ENCODE measurements around the gene CCDC142.

CCDC142 gene

DNA sequence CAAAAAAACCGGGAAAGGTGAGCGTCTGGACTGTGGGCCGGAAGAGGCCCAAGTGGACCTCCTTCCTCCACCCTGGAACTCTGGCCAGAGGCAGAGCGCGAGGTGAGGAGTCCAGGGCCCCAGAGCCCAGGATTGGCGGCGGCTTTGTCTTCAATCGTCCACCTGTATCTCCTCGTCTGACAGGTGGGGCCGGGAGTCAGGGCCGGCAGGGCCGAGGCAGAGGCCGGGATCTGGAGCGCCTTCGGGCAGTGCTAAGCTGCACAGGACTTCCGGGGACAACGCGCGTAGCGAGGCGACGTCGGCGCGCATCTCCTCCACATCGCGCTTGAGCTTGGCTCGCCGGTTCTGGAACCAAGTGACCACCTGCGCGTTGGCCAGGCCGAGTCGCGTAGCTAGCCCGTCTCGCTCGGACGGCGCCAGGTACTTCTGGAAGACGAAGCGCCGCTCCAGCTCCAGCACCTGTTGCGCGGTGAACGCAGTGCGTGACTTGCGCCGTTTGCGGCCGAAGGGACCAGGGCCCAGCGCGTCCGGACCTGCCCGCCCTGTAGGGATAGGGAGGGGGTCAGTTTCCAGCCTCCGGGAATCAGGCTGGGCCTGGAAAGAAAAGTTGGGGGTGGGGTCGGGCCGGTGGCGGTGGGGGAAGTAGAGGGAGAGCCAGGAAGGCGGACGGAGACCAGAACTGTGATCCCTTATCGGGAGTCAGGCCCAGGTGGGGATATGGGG lies 15.1 kb upstream of the CCDC142 start:
- no peak overlapping the region for H4K91ac ChIP-seq (ENCODE audit: low read length)
- H3K36me3 ChIP-seq (ENCODE audit: control insufficient read depth in 1 of 2, insufficient read depth in 2 of 2, low read depth in 1 of 2, low read length in 2 of 2): peaks cover 8 to 17% of the 10 kb centered on the region in 2 experiments
- H3K4me3 ChIP-seq (ENCODE audit: insufficient read depth in 1 of 2, low read depth in 1 of 2, low read length in 2 of 2): peak overlapping the region; percentile 20 to 77
- H3K27ac ChIP-seq (ENCODE audit: low read length, poor library complexity, severe bottlenecking): no peak overlapping the region
- H2BK120ac ChIP-seq (ENCODE audit: low read depth, low read length): no peak overlapping the region
- H2BK5ac ChIP-seq (ENCODE audit: low read depth, low read length, poor library complexity, severe bottlenecking): no peak overlapping the region
- peaks cover 2% of the 10 kb centered on the region for H3K79me1 ChIP-seq (replicated peaks; ENCODE audit: low read length, poor library complexity, severe bottlenecking)
- H4K8ac ChIP-seq (ENCODE audit: low read length): no peak overlapping the region
- H3K4me1 ChIP-seq (ENCODE audit: control insufficient read depth, insufficient read depth, low read depth, low read length): peaks cover 36% of the 10 kb centered on the region
- no peak overlapping the region for H3K14ac ChIP-seq (ENCODE audit: low read length in 2 of 2)
- H2BK12ac ChIP-seq (ENCODE audit: low read length in 2 of 2): no peak overlapping the region
- no peak overlapping the region for H2AFZ ChIP-seq (ENCODE audit: low read depth, low read length)
- H3K9ac ChIP-seq (ENCODE audit: low read length): peak overlapping the region; percentile 77
- WGBS: 4% methylated on average over 61 of the region's 61 CpGs
- H2AK5ac ChIP-seq (ENCODE audit: low read length, severe bottlenecking): no peak overlapping the region
- H3K9me3 ChIP-seq (ENCODE audit: control insufficient read depth, low read length): no peaks in the 10 kb centered on the region
- peaks cover 0 to 55% of the 10 kb centered on the region in 2 experiments for H3K27me3 ChIP-seq (ENCODE audit: control insufficient read depth in 1 of 2, insufficient read depth in 1 of 2, low read length in 2 of 2)
- DNase-seq: peak; percentile 17
- peak overlapping the region in 1 of 2 experiments; percentile 28 for H3K18ac ChIP-seq (ENCODE audit: low read depth in 1 of 2, low read length in 2 of 2)
- no peak overlapping the region for H3K4ac ChIP-seq (ENCODE audit: low read depth in 1 of 2, low read length in 2 of 2)
- H2BK15ac ChIP-seq (ENCODE audit: low read depth, poor library complexity, severe bottlenecking): no peak overlapping the region
- peak overlapping the region in 1 of 2 experiments; percentile 76 for H3K23ac ChIP-seq (ENCODE audit: low read length in 2 of 2)
- peak overlapping the region; percentile 75 for H3K4me2 ChIP-seq (ENCODE audit: low read length, poor library complexity, severe bottlenecking)

DNA sequence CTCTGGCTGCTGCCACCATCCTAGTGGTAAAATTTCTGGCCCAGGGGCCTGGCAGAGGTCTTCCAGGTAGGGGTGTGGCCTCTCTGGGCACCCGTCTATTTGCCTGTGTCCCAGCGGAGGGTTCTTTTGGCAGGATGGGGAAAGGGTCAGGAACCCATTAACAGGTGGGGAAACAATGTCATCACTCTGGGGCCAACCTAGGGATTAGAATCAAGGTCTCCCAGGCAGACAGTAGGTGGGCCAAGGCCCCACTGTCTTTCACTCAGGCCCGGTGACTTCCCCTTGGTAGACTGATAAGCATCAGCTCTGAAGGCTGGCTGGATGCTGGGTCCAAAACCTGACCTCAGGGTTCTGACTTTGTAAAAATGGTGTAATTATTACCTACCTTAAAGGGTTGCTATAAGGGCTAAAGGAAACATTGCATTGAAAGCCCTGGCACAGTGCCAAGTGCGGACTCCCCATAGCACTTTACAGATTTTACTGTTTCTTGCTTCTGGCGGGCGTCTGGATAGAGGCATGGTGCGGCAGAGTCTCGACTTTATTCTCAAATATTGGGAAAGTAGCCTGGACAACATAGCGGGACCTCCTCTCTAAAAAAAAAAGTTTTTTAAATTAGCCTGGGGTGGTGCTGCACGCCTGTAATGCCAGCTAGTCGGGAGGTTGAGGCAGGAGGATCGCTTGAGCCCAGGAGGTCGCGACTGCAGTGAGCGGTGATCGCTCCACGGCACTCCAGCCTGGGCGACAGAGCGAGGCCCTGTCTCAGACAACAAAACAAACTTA lies 14.4 kb upstream of the CCDC142 start:
- no peak overlapping the region for H3K4me2 ChIP-seq (ENCODE audit: low read length, poor library complexity, severe bottlenecking)
- no peak overlapping the region for H3K4ac ChIP-seq (ENCODE audit: low read depth in 1 of 2, low read length in 2 of 2)
- H2BK5ac ChIP-seq (ENCODE audit: low read depth, low read length, poor library complexity, severe bottlenecking): no peak overlapping the region
- no peak overlapping the region for H2BK120ac ChIP-seq (ENCODE audit: low read depth, low read length)
- H3K4me3 ChIP-seq (ENCODE audit: insufficient read depth in 1 of 2, low read depth in 1 of 2, low read length in 2 of 2): peak overlapping the region in 1 of 2 experiments; percentile 77
- peak overlapping the region; percentile 77 for H3K9ac ChIP-seq (ENCODE audit: low read length)
- no peak overlapping the region for H3K27ac ChIP-seq (ENCODE audit: low read length, poor library complexity, severe bottlenecking)
- H3K79me1 ChIP-seq (replicated peaks; ENCODE audit: low read length, poor library complexity, severe bottlenecking): no peaks in the 10 kb centered on the region
- no peak for DNase-seq
- peaks cover 16 to 25% of the 10 kb centered on the region in 2 experiments for H3K36me3 ChIP-seq (ENCODE audit: control insufficient read depth in 1 of 2, insufficient read depth in 2 of 2, low read depth in 1 of 2, low read length in 2 of 2)
- H3K14ac ChIP-seq (ENCODE audit: low read length in 2 of 2): no peak overlapping the region
- H3K18ac ChIP-seq (ENCODE audit: low read depth in 1 of 2, low read length in 2 of 2): no peak overlapping the region
- peaks cover 0 to 53% of the 10 kb centered on the region in 2 experiments for H3K27me3 ChIP-seq (ENCODE audit: control insufficient read depth in 1 of 2, insufficient read depth in 1 of 2, low read length in 2 of 2)
- WGBS: 73% methylated on average over 16 of the region's 19 CpGs
- no peaks in the 10 kb centered on the region for H3K9me3 ChIP-seq (ENCODE audit: control insufficient read depth, low read length)
- H4K8ac ChIP-seq (ENCODE audit: low read length): no peak overlapping the region
- H2BK12ac ChIP-seq (ENCODE audit: low read length in 2 of 2): no peak overlapping the region
- H4K91ac ChIP-seq (ENCODE audit: low read length): no peak overlapping the region
- H2AFZ ChIP-seq (ENCODE audit: low read depth, low read length): no peak overlapping the region
- no peak overlapping the region for H2BK15ac ChIP-seq (ENCODE audit: low read depth, poor library complexity, severe bottlenecking)
- H3K4me1 ChIP-seq (ENCODE audit: control insufficient read depth, insufficient read depth, low read depth, low read length): peaks cover 29% of the 10 kb centered on the region
- no peak overlapping the region for H3K23ac ChIP-seq (ENCODE audit: low read length in 2 of 2)
- no peak overlapping the region for H2AK5ac ChIP-seq (ENCODE audit: low read length, severe bottlenecking)

DNA sequence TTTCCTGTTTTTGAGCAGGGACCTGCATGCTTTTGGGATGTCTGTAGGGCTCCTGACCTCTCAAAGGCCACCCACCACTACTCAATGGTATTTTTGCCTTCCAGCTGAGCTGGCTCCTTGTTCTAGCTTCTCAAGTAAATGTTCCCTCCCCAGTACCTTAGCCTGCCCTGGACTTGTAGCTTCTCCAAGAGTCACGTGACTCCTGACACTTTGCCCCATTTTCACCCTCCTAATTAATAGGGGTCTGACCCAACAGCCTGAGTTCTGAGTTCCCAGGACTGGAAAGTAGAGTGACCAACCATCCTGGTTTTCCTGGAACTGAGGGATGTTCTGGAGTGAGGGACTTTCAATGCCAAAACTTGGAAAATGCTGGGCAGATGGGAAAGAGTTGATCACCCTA lies 12.6 kb upstream of the CCDC142 start:
- H3K36me3 ChIP-seq (ENCODE audit: control insufficient read depth in 1 of 2, insufficient read depth in 2 of 2, low read depth in 1 of 2, low read length in 2 of 2): peaks cover 33 to 42% of the 10 kb centered on the region in 2 experiments
- H2AFZ ChIP-seq (ENCODE audit: low read depth, low read length): no peak overlapping the region
- no peak overlapping the region for H2BK5ac ChIP-seq (ENCODE audit: low read depth, low read length, poor library complexity, severe bottlenecking)
- H3K4me2 ChIP-seq (ENCODE audit: low read length, poor library complexity, severe bottlenecking): no peak overlapping the region
- no peaks in the 10 kb centered on the region for H3K79me1 ChIP-seq (replicated peaks; ENCODE audit: low read length, poor library complexity, severe bottlenecking)
- H3K4ac ChIP-seq (ENCODE audit: low read depth in 1 of 2, low read length in 2 of 2): no peak overlapping the region
- H3K9ac ChIP-seq (ENCODE audit: low read length): no peak overlapping the region
- no peak overlapping the region for H2BK12ac ChIP-seq (ENCODE audit: low read length in 2 of 2)
- H4K91ac ChIP-seq (ENCODE audit: low read length): no peak overlapping the region
- H3K14ac ChIP-seq (ENCODE audit: low read length in 2 of 2): no peak overlapping the region
- H3K4me1 ChIP-seq (ENCODE audit: control insufficient read depth, insufficient read depth, low read depth, low read length): peaks cover 27% of the 10 kb centered on the region
- H2BK120ac ChIP-seq (ENCODE audit: low read depth, low read length): no peak overlapping the region
- no CpG with 5 or more reads among the region's 1 CpG for WGBS
- no peak overlapping the region for H3K4me3 ChIP-seq (ENCODE audit: insufficient read depth in 1 of 2, low read depth in 1 of 2, low read length in 2 of 2)
- H3K27ac ChIP-seq (ENCODE audit: low read length, poor library complexity, severe bottlenecking): no peak overlapping the region
- H3K27me3 ChIP-seq (ENCODE audit: control insufficient read depth in 1 of 2, insufficient read depth in 1 of 2, low read length in 2 of 2): peaks cover 0 to 35% of the 10 kb centered on the region in 2 experiments
- H2AK5ac ChIP-seq (ENCODE audit: low read length, severe bottlenecking): no peak overlapping the region
- no peaks in the 10 kb centered on the region for H3K9me3 ChIP-seq (ENCODE audit: control insufficient read depth, low read length)
- H3K18ac ChIP-seq (ENCODE audit: low read depth in 1 of 2, low read length in 2 of 2): no peak overlapping the region
- no peak overlapping the region for H4K8ac ChIP-seq (ENCODE audit: low read length)
- DNase-seq: no peak
- H2BK15ac ChIP-seq (ENCODE audit: low read depth, poor library complexity, severe bottlenecking): no peak overlapping the region
- no peak overlapping the region for H3K23ac ChIP-seq (ENCODE audit: low read length in 2 of 2)

DNA sequence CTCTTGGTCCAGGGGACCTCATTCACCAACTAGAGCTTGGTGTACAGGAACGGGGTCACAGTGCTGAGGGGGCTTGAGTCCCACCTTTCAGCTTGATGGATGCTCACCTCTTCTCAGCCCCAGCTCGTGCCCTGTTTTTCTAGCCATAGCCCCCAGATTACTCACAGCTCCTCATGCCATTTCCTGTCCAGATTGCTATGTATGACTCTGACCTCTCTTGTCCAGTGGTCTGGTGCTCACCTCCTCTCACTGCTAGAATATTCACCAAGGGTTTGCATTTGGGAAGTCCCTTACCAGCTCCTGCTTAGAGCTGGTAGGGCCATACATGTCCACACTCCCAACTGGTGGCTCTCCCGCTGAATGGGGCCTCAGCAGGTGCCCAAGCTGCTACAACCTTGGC lies 10.7 kb upstream of the CCDC142 start:
- Histone ChIP-seq H2AK5ac (ENCODE audit: low read length, severe bottlenecking) (no peak overlapping the region), H3K14ac (ENCODE audit: low read length in 2 of 2) (no peak overlapping the region), H3K4ac (ENCODE audit: low read depth in 1 of 2, low read length in 2 of 2) (no peak overlapping the region), H3K9ac (ENCODE audit: low read length) (no peak overlapping the region), H3K4me2 (ENCODE audit: low read length, poor library complexity, severe bottlenecking) (no peak overlapping the region), H3K4me3 (ENCODE audit: insufficient read depth in 1 of 2, low read depth in 1 of 2, low read length in 2 of 2) (no peak overlapping the region), H2BK12ac (ENCODE audit: low read length in 2 of 2) (no peak overlapping the region), H3K27me3 (ENCODE audit: control insufficient read depth in 1 of 2, insufficient read depth in 1 of 2, low read length in 2 of 2) (peaks cover 0 to 19% of the 10 kb centered on the region in 2 experiments), H3K79me1 (replicated peaks; ENCODE audit: low read length, poor library complexity, severe bottlenecking) (peaks cover 5% of the 10 kb centered on the region), H2BK5ac (ENCODE audit: low read depth, low read length, poor library complexity, severe bottlenecking) (no peak overlapping the region), H4K91ac (ENCODE audit: low read length) (no peak overlapping the region), H3K27ac (ENCODE audit: low read length, poor library complexity, severe bottlenecking) (no peak overlapping the region), H3K9me3 (ENCODE audit: control insufficient read depth, low read length) (no peaks in the 10 kb centered on the region), H2BK15ac (ENCODE audit: low read depth, poor library complexity, severe bottlenecking) (no peak overlapping the region), H3K36me3 (ENCODE audit: control insufficient read depth in 1 of 2, insufficient read depth in 2 of 2, low read depth in 1 of 2, low read length in 2 of 2) (peaks cover 49 to 56% of the 10 kb centered on the region in 2 experiments), H3K18ac (ENCODE audit: low read depth in 1 of 2, low read length in 2 of 2) (no peak overlapping the region), H3K4me1 (ENCODE audit: control insufficient read depth, insufficient read depth, low read depth, low read length) (peaks cover 11% of the 10 kb centered on the region), H2BK120ac (ENCODE audit: low read depth, low read length) (no peak overlapping the region), H2AFZ (ENCODE audit: low read depth, low read length) (no peak overlapping the region), H4K8ac (ENCODE audit: low read length) (no peak overlapping the region), H3K23ac (ENCODE audit: low read length in 2 of 2) (no peak overlapping the region)
- WGBS: 76% methylated on average over 3 of the region's 3 CpGs
- DNase-seq: no peak
